ENCODE measurements around the gene ATP8B4. TPM values are rescaled to one million over a fixed set of nuclear protein-coding genes. Genes with fewer than 3 reads are reported as not detected.

The ATP8B4 gene
- total RNA-seq, 1 experiment from 2014 or later: 0.24 TPM

DNA sequence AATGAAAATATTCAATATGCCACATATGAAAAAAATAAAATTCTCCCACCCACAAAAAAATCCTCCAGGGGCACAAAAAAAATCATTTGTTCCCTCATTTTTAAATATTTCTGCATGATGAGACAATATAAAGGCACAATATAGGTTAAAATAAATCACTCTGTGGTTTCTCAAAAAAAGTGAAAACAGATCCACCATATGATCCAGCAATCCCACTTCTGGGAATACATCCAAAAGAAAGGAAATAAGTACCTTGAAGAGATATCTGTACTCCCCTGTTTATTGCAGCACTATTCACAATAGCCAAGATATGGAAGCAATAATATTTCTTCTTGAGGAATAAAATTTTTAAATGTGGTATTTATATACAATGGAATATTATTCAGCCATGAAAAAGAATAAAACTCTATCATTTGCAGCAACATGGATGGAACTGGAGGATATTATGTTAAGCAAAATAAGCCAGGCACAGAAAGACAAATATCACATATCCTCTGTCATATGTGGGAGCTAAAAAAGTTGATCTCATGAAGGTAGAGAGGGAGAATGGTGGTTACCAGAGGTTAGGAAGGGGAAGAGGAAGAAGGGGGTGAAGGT, 1.5 kb downstream of the ATP8B4 start:
- intact Hi-C loops (cut with micrococcal nuclease; ENCODE audit: unreplicated experiment): no loop called here

DNA sequence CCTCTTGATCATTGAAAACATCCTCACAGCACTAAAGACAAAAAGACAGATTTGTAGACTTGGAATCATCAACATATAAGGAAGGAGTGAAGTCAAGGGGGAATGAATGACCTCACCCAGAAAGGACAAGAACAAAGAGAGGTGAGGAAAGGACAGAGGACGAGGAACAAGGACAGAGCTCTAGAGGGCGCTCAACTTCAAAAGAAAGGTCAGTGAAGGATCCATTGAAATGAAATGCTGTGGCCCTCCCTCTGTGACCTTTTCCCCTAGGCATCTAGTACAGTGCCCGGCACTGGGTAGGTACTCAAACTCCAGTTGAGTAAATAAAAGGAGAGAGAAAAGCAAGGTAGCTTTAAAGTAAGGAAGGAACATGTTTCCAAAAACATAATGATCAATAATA, 2.6 kb downstream of the ATP8B4 start:
- H3K9me3 Mint-ChIP-seq (ENCODE audit: low read depth, unreplicated experiment): no peaks in the 10 kb centered on the region
- BruUV-seq (replicated peaks): no TSS peak
- TF ChIP-seq, protein P1, sequence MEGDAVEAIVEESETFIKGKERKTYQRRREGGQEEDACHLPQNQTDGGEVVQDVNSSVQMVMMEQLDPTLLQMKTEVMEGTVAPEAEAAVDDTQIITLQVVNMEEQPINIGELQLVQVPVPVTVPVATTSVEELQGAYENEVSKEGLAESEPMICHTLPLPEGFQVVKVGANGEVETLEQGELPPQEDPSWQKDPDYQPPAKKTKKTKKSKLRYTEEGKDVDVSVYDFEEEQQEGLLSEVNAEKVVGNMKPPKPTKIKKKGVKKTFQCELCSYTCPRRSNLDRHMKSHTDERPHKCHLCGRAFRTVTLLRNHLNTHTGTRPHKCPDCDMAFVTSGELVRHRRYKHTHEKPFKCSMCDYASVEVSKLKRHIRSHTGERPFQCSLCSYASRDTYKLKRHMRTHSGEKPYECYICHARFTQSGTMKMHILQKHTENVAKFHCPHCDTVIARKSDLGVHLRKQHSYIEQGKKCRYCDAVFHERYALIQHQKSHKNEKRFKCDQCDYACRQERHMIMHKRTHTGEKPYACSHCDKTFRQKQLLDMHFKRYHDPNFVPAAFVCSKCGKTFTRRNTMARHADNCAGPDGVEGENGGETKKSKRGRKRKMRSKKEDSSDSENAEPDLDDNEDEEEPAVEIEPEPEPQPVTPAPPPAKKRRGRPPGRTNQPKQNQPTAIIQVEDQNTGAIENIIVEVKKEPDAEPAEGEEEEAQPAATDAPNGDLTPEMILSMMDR (IDR thresholded peaks at IDR 0.05; ENCODE audit: unreplicated experiment): no peak
- intact Hi-C loops (cut with micrococcal nuclease; ENCODE audit: unreplicated experiment): no loop called here
- H3K27me3 Mint-ChIP-seq (ENCODE audit: unreplicated experiment): peaks cover 36% of the 10 kb centered on the region
- peaks cover 7% of the 10 kb centered on the region for H3K4me1 Mint-ChIP-seq (ENCODE audit: low read depth, unreplicated experiment)
- peaks cover 4% of the 10 kb centered on the region for H3K36me3 Mint-ChIP-seq (ENCODE audit: insufficient read depth, unreplicated experiment)
- DNase-seq: peak; percentile 28
- no peak overlapping the region for H3K4me3 Mint-ChIP-seq (ENCODE audit: low read depth, unreplicated experiment)
- no peak overlapping the region for H3K27ac Mint-ChIP-seq (ENCODE audit: unreplicated experiment)
- CTCF ChIA-PET: no interaction called here

More for the DNA sequence above, 1.5 kb downstream of the ATP8B4 start:
- peaks cover 25% of the 10 kb centered on the region for H3K27me3 Mint-ChIP-seq (ENCODE audit: unreplicated experiment)
- TF ChIP-seq, protein P1 (IDR thresholded peaks at IDR 0.05; ENCODE audit: unreplicated experiment): no peak
- no peaks in the 10 kb centered on the region for H3K9me3 Mint-ChIP-seq (ENCODE audit: low read depth, unreplicated experiment)
- no peak overlapping the region for H3K27ac Mint-ChIP-seq (ENCODE audit: unreplicated experiment)
- CTCF ChIA-PET: no interaction called here
- H3K4me3 Mint-ChIP-seq (ENCODE audit: low read depth, unreplicated experiment): no peak overlapping the region
- BruUV-seq (replicated peaks): no TSS peak
- peaks cover 4% of the 10 kb centered on the region for H3K36me3 Mint-ChIP-seq (ENCODE audit: insufficient read depth, unreplicated experiment)
- DNase-seq: no peak
- peaks cover 7% of the 10 kb centered on the region for H3K4me1 Mint-ChIP-seq (ENCODE audit: low read depth, unreplicated experiment)

DNA sequence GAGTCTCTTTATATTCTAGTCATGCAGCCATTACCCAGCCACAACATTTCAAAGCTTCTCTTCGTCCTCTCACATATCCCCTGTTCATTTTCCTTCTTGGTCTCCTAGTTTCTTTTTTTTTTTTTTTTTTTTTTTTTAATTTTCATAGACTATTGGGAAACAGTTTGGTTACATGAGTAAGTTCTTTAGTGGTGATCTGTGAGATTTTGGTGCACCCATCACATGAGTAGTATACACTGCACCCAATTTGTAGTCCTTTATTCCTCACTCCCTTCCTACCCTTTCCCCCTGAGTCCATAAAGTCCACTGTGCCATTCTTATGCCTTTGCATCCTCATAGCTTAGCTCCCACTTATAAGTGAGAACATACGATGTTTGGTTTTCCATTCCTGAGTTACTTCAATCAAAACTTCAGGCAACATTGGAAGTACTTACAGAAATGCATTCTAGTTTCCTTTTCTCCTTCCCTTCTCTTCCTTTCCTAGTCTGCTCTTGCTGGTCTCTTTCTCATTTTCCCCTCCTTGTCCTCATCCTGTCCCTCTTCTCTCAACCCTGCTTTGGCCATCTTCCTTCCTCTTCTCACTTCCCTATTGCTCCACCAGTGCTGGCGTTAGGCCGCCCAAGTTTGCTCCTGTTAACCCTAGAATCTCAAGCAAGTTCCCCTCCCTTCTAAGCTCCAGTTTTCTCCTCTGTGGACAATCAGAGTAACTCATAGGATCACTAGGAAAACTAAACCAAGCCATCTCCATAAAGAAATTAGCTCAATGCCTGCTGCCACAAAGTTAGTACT, 4.8 kb downstream of the ATP8B4 start:
- TF ChIP-seq, protein P1 (IDR thresholded peaks at IDR 0.05; ENCODE audit: unreplicated experiment): no peak
- intact Hi-C loops (cut with micrococcal nuclease; ENCODE audit: unreplicated experiment): no loop called here
- H3K9me3 Mint-ChIP-seq (ENCODE audit: low read depth, unreplicated experiment): no peaks in the 10 kb centered on the region
- H3K27me3 Mint-ChIP-seq (ENCODE audit: unreplicated experiment): peaks cover 42% of the 10 kb centered on the region
- no TSS peak for BruUV-seq (replicated peaks)
- H3K36me3 Mint-ChIP-seq (ENCODE audit: insufficient read depth, unreplicated experiment): peaks cover 4% of the 10 kb centered on the region
- H3K4me3 Mint-ChIP-seq (ENCODE audit: low read depth, unreplicated experiment): no peak overlapping the region
- peaks cover 7% of the 10 kb centered on the region for H3K4me1 Mint-ChIP-seq (ENCODE audit: low read depth, unreplicated experiment)
- CTCF ChIA-PET: no interaction called here
- DNase-seq: no peak
- no peak overlapping the region for H3K27ac Mint-ChIP-seq (ENCODE audit: unreplicated experiment)

DNA sequence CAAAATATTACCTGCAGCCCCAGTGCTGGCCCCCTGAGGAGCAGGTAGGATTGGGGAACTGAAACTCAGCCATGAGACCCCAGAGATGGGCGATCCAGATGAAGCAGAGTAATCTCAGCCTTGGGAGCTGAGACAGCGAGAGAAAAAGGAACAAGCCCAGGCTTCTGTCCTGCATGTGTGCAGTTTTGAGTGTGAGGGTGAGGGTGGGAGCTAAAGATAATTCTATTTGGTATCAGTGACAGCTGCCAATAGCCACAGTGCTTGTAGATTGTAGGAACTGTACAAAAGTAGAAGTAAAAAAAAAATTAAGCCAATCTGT, 5.9 kb downstream of the ATP8B4 start:
- Mint-ChIP-seq H3K27ac (ENCODE audit: unreplicated experiment) (no peak overlapping the region), H3K4me1 (ENCODE audit: low read depth, unreplicated experiment) (peaks cover 7% of the 10 kb centered on the region), H3K36me3 (ENCODE audit: insufficient read depth, unreplicated experiment) (peaks cover 4% of the 10 kb centered on the region), H3K27me3 (ENCODE audit: unreplicated experiment) (peaks cover 51% of the 10 kb centered on the region), H3K9me3 (ENCODE audit: low read depth, unreplicated experiment) (no peaks in the 10 kb centered on the region), H3K4me3 (ENCODE audit: low read depth, unreplicated experiment) (no peak overlapping the region)
- CTCF ChIA-PET: interaction anchor here (0.7 kb wide), 1 partner anchor 1155 kb away, joined by 10 read pairs; no protein-coding TSS in a partner anchor
- TF ChIP-seq, protein P1 (IDR thresholded peaks at IDR 0.05; ENCODE audit: unreplicated experiment): no peak
- no TSS peak for BruUV-seq (replicated peaks)
- no peak for DNase-seq
- intact Hi-C loops (cut with micrococcal nuclease; ENCODE audit: unreplicated experiment): no loop called here

Data from Calu3 (cell line).